UCSD-AML1 (cell line): ENCODE results near the gene WASHC4.
"Not testable (repeated sequence)": the region's sequence is repeated elsewhere in the genome, so short reads cannot be mapped to it uniquely, and the experiment has no call there.

ENCODE experiments used
- DNase-seq: peaks from one replicate; lab custom pipeline; 2025; ENCODE audit not compliant: unreplicated experiment; lab: John Stamatoyannopoulos, UW

The WASHC4 gene

DNA sequence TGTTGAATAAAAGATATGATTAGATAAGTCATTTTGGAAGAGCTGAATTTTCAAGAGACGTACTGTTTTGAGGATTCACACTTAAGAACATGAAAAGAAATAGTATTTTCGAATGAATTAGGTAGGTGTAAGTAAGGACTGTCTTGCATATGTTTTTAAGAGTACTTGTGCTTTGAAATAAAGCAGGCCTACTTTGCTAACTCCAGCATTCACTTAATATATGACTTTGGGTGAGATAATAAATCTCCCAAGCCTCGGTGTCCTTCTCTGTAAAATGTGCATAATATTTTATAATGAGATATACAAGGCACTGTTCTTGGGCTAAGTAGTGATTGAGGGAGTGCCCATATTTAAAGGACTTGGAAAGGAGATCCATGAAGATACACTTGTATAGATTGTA is 54.6 kb downstream of the WASHC4 start:
- no peak for DNase-seq

- DNase-seq = no peak
Observed at GRCh38 chr12:105164068-105164467, 56.5 kb downstream of the WASHC4 start.

DNA sequence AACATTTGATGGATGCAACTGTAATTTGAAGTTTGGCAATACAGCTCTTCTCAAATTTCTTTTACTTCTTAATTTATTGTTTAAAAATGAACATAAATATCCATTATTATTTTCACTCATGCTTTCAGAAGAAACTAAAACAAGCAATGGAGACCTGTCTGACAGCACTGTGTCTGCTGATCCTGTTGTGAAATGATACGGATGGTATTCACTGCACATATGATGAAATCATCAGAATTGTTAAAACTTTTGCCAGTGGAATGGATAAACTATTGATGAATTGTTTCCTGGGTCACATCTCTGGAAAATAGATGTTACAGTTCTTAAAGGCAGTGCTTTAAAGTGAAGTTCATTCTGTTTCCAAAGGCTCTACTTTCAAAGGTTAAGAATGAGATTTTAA is 59.2 kb downstream of the WASHC4 start:
- DNase-seq = no peak

DNA sequence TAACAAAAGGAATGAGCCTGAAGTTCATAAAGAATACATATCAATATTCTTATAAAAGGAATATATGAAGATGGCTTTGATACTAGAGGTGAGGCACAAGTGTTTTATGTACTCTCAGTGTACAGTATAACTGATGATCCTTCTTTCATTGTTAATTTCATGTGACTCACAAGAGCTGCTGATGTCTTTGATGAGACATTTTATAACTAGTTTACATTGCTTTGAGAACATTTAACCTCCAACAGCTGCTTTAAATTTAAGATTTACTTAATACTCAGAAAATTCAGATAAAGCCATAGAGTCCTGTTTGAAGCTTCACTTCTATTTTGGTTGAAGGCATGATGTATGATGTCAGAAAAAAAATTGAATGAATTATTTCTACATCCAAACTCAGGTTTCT is 59.8 kb downstream of the WASHC4 start:
- DNase-seq = no peak

- no peak for DNase-seq
Observed at GRCh38 chr12:105168006-105168405, 60.5 kb downstream of the WASHC4 start.

DNA sequence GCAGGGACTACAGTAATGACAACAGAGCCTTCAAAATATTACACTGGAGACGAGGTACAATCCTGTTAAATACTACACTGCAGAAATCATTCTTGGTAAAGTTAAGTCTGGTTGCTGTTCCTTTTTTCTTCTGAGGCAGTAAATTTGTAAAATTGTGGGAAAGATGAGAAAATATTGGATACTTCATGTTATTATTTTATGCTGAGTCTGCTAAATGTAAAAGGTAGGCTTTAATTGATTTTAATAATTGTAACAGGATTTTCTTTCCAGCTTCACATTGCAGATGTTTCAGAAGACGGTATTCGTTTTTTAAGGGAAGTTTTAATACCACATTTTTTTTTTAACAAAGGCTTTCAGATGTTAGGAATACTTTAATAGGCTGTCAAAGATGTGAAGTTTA is 62.6 kb downstream of the WASHC4 start:
- no peak for DNase-seq

DNA sequence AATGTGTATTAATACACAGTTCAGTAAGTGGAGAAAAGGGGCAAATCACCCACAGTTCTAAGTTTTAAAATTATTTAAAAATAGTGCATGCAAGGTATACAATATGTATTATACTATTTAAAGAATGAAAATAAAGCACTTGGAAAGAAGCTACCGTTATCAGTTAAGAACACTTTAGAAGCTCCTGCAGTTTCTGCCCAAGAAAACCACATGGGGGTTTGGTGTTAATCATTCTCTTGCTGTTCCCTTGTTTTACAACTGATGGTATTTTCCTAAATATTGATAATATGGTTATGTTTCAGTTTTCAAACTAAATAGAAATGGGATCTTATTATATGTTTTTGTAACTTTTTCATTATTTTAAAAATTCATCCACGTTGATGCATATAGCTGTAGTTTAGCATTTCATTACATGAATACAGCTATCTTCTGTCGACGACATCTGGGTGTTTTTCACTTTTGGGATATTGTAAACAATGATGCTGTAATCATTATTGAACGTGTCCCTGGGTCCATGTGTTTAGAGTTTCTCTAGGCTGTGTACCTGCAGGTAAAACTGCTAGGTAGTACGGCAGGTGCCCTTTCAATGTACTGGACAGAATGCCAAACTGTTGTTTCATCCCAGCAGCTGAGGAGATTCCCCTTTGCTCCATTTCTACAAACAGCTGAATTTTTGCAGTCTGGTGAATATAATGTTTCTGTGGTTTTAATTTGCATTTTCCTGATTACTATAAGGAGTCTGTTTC is 64.3 kb downstream of the WASHC4 start:
- no peak for DNase-seq

GRCh38 chr12:105175397-105175990 is 68.0 kb downstream of the WASHC4 start:
- DNase-seq = no peak

- no peak for DNase-seq
Observed at GRCh38 chr12:105177208-105177607, 69.7 kb downstream of the WASHC4 start.

DNA sequence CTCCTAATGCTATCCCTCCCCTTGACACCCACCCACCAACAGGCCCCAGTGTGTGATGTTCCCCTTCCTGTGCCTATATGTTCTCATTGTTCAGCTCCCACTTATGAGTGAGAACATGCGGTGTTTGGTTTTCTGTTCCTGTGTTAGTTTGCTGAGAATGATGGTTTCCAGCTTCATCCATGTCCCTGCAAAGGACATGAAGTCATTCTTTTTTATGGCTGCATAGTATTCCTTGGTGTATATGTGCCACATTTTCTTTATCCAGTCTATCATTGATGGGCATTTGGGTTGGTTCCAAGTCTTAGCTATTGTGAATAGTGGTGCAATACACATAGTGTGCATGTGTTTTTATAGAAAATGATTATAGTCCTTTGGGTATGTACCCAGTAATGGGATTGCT is 71.6 kb downstream of the WASHC4 start:
- DNase-seq = not testable (repeated sequence)

- DNase-seq = not testable (repeated sequence)
Observed at GRCh38 chr12:105183406-105183805, 75.9 kb downstream of the WASHC4 start.

GRCh38 chr12:105183976-105184375 is 76.4 kb downstream of the WASHC4 start:
- DNase-seq = not testable (repeated sequence)

GRCh38 chr12:105189293-105189692 is 81.8 kb downstream of the WASHC4 start:
- DNase-seq = no peak

GRCh38 chr12:105190530-105190929 is 83.0 kb downstream of the WASHC4 start:
- DNase-seq = no peak

DNA sequence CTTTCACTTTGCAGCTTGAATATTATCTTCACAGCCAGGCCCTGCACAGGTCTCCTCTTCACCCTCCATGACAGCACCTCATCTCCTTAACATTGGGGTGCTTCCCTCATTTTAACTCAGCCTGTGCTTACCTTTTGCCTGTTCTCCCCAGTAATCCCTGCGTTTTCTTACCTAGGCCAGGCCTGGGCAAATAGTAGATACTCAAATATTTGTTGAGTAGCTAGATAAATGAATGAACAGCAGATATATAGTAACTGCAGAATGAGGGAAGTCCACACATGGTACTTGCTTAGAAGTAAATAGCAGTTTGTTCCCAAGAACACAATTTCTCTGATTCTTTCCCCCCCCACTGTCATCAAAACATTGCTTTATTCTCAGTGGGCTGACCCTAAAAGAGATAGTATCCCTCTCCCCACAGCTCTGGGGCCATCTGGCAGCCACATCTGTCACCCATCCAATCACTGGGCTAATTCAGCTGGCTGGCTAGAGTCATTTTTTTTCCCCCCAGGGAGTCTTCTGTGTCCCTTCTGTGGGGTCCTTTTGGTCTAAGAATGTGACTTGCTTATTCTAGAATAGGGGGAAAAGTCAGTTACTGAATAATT is 85.2 kb downstream of the WASHC4 start:
- no peak for DNase-seq

- DNase-seq = no peak
Observed at GRCh38 chr12:105194947-105195346, 87.4 kb downstream of the WASHC4 start.

DNA sequence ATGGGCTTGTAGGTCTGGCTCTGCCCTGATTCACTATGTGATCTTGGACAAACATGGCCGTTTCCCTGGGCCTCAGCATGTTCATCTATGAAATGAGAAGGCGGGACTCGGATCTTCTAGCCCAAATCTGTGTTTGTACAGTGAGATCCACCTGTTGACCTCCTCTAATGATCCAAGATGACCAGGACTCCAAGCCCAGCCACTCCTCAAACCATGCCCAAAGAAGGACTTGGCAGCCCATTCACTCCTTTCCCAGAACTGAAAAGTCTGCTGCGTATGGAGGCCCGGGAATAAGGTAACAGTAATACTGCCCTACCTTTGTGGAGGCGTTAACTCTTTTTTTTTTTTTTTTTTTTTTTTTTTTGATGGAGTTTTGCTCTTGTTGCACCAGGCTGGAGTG is 88.6 kb downstream of the WASHC4 start:
- DNase-seq = no peak

DNA sequence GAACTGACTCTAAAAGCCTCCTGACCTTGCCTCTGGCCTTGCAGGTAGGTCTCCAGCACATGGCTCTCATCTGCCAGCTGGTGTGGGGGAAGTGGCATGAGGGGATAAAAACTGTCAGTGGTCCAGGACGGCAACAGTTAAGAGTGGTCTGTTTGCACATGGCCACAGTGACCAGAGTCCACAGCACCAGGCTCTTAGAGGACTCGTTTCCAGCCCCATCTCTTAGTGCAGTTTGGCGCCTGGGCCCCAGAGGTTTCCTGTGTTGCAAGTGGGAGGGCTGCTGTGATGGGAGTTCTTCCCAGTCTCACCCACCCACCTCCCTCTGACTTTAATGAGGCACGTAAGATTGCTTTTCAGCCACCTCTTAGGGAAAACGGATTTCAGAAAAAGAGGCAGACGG is 91.4 kb downstream of the WASHC4 start:
- DNase-seq = no peak

DNA sequence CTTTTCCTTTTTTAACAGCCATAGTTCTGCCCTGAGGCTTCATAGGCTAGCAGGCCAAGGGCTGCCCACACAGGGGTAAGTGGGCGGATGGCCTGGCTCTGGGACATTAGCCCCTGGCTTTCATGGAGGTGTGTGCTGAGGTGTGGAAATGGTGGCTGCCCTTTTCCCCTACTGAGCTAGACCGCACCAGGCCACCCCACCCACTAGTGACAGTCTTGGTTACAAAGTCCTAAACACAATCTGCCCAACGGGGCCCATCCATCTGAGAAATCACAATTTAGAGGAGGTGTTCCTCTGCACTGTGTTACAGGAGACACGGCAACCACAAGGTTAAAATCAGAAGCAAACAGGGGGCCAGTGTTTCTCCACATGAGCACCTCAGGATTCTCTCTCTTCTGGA is 92.9 kb downstream of the WASHC4 start:
- no peak for DNase-seq

GRCh38 chr12:105201299-105201698 is 93.8 kb downstream of the WASHC4 start:
- no peak for DNase-seq

DNA sequence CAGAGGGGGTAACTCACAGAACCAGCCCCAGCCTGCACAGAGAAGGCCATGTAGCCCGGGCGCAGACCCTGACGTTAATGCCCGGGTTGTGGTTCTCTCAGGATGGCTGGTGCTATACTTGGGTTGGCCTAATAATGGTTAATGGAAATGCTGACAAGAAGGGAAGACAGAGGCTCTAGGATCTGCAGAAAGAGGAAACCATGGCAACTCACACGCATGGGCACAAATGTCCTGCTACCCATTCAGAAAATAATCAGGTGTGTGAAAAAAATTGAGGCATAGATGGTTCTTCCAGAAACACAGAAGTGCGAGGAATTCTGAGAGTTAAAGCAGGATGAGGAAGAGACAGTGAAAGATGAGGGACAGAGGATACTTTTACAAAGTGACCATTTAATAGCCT is 94.7 kb downstream of the WASHC4 start:
- no peak for DNase-seq

- no peak for DNase-seq
Observed at GRCh38 chr12:105204127-105204526, 96.6 kb downstream of the WASHC4 start.
